ENCODE results near the gene YKT6.
"Not testable (repeated sequence)": the region's sequence is repeated elsewhere in the genome, so short reads cannot be mapped to it uniquely, and the experiment has no call there.

YKT6 gene

DNA sequence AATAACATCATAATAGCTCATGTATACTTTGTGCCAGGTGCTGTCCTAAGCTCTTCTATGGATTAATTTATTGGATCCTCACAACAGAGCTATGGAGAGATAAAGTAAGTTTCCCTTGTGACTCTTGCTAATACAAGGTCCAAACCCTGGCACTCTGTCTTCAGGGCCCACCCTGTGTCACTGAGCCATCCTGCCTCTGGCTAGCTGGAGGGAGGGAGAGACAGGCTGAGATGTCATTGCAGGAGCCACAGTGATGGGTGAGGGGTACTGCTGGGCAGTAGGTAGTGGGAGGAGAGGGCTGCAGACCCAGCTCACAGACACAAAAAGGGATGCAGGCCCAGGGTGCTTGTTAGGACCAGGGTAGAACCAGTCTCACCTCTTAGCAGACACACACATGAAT, 28.4 kb upstream of the YKT6 start:
- DNase-seq (ENCODE audit: low spot score) = no peak
- in situ Hi-C loops (cut with MboI; ENCODE audit: low sequenced_read_pairs, unreplicated experiment) = no loop called here
- TF ChIP-seq, protein P1, sequence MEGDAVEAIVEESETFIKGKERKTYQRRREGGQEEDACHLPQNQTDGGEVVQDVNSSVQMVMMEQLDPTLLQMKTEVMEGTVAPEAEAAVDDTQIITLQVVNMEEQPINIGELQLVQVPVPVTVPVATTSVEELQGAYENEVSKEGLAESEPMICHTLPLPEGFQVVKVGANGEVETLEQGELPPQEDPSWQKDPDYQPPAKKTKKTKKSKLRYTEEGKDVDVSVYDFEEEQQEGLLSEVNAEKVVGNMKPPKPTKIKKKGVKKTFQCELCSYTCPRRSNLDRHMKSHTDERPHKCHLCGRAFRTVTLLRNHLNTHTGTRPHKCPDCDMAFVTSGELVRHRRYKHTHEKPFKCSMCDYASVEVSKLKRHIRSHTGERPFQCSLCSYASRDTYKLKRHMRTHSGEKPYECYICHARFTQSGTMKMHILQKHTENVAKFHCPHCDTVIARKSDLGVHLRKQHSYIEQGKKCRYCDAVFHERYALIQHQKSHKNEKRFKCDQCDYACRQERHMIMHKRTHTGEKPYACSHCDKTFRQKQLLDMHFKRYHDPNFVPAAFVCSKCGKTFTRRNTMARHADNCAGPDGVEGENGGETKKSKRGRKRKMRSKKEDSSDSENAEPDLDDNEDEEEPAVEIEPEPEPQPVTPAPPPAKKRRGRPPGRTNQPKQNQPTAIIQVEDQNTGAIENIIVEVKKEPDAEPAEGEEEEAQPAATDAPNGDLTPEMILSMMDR (IDR thresholded peaks at IDR 0.05; ENCODE audit: borderline replicate concordance, control extremely low read depth, extremely low read depth, insufficient read depth, missing control alignments) = no peak

DNA sequence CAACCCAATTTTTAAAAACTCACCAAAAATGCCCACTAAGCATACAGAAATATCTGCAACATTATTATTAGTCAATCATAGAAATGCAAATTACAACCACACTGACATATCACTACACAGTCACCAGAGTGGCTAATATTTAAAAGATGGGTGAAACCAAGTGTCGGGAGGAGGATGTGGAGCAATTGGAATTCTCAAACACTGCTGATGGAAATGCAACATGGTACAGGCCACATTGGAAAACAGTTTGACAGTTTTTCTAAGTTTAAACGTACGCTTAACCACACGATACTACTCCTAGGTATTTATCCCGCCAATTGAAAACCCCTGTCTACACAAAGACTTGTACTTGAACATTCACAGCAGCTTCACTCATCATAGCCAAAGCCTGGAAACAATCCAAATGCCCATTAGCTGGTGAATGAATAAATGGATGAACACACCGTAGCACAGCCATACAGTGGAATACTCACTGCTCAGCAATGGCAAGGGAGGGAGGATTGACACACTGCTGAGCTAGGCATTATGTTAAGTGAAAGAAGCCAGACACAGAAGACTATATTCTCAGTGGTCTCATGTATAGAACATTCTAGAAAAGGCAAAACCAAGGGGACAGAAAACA, 27.9 kb upstream of the YKT6 start:
- no peak for DNase-seq (ENCODE audit: low spot score)
- TF ChIP-seq, protein P1 (IDR thresholded peaks at IDR 0.05; ENCODE audit: borderline replicate concordance, control extremely low read depth, extremely low read depth, insufficient read depth, missing control alignments) = no peak
- in situ Hi-C loops (cut with MboI; ENCODE audit: low sequenced_read_pairs, unreplicated experiment) = no loop called here

DNA sequence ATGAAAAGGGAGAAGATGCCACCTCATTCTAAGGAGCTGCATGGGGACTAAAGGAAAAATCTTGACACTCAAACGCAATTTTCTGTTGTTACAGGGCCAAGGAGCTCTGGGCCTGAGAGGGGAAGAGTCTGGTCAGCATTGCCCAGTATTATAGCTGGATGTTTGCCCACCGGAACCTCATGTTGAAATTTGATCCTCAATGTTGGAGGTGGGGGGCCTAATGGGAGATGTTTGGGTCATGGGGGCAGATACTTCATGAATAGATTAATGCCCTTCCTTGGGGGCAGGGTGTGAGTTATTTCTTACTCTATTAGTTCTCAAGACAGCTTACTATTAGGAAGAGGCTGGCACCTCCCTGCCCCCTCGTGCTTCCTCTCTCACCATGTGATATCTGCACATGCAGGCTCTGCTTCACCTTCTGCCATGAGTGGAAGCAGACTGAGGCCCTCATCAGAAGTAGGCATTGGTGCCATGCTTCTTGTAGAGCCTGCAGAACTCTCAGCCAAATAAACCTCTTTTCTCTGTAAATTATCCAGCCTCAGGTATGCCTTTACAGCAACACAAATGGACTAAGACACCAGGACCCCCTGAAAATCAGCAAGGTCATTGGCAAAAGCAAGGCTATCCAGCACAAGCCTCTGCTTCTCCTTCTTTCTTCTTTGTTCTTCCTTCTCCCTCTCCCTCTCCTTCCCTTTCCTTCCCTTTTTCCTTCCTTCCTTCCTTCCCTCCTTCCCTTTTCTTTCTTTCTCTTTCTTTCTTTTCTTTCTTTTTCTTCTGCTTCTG, 26.7 kb upstream of the YKT6 start:
- no peak for DNase-seq (ENCODE audit: low spot score)
- TF ChIP-seq, protein P1 (IDR thresholded peaks at IDR 0.05; ENCODE audit: borderline replicate concordance, control extremely low read depth, extremely low read depth, insufficient read depth, missing control alignments) = no peak
- in situ Hi-C loops (cut with MboI; ENCODE audit: low sequenced_read_pairs, unreplicated experiment) = no loop called here

DNA sequence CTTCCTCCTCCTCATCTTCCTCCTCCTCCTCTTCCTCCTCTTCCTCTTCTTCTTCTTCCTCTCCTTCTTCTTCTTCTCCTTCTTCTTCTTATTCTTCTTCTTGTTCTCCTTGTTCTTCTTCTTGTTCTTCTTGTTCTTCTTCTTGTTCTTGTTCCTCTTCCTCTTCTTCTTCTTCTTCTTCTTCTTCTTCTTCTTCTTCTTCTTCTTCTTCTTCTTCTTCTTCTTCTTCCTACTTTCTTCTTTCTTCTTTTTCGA, 26.2 kb upstream of the YKT6 start:
- DNase-seq (ENCODE audit: low spot score); in situ Hi-C loops (cut with MboI; ENCODE audit: low sequenced_read_pairs, unreplicated experiment): not testable (repeated sequence)

DNA sequence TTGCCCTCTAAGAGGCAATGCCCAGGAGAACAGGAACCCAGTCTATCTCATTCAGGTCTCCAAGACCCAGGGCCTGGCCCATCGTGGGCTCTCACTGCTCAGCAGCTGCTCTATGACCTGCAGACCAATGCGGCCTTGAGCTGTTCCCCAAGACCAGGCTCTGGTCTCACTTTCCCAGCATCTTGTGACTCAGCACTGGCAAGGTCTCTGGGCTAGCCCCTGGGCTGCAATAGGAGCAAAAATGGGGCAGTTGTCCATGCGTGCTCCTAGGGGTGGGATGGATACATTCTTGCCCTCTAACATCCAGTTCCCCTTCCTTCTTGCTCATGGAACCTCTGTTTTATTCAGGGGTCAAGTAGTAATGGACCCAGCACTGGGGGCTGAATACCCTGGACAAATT, 25.0 kb upstream of the YKT6 start:
- in situ Hi-C loops (cut with MboI; ENCODE audit: low sequenced_read_pairs, unreplicated experiment) = no loop called here
- TF ChIP-seq, protein P1 (IDR thresholded peaks at IDR 0.05; ENCODE audit: borderline replicate concordance, control extremely low read depth, extremely low read depth, insufficient read depth, missing control alignments) = no peak
- DNase-seq (ENCODE audit: low spot score) = no peak

DNA sequence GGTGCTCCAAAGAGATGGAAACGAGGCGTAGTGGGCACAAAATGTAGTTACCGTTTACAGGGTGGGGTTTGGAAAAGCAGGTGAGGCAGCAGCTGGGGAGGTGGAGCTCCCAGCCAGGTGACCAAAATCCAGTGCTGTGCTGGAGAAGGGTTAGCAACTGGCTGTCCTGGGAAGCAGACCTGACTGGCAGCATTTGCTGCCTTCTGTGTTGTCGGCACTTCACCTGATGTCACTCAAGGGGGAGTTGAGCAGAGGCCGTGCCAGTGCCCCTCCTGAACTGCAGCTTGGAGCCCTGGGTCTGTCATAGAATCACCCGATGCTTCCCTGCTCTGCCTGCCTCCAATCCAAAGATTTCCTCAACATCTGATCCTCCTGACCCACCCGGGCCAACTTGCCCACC, 24.3 kb upstream of the YKT6 start:
- TF ChIP-seq, protein P1 (IDR thresholded peaks at IDR 0.05; ENCODE audit: borderline replicate concordance, control extremely low read depth, extremely low read depth, insufficient read depth, missing control alignments) = no peak
- DNase-seq (ENCODE audit: low spot score) = no peak
- in situ Hi-C loops (cut with MboI; ENCODE audit: low sequenced_read_pairs, unreplicated experiment) = no loop called here

DNA sequence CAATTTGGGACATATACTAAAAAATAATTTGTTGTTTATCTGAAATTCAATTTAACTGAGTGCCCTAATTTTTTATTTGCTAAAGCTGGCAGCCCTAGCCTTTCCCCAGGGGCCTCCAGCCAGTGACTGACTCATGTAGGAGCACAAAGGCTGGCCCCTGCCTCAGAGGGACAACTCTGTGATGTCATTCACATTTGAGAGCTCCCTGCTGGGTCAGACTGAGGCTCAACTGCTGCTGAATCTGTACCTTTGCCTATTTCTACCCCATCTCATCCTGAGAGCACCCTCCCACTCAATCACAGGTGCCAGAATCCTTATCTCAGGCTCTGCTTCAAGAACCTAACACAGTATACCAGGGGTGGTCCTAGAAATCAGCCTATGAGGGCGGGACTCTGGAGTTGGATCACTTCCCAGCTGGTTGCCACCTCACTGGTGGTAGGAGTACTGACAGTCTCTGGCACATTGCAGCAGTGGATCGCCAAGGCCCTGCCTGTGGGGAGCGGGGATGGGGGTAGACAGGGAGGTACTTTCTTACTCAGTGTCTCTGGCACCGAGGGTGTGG, 23.1 kb upstream of the YKT6 start:
- TF ChIP-seq, protein P1 (IDR thresholded peaks at IDR 0.05; ENCODE audit: borderline replicate concordance, control extremely low read depth, extremely low read depth, insufficient read depth, missing control alignments) = no peak
- in situ Hi-C loops (cut with MboI; ENCODE audit: low sequenced_read_pairs, unreplicated experiment) = no loop called here
- DNase-seq (ENCODE audit: low spot score) = no peak
